Hepatocyte (in vitro differentiated cells): ENCODE results near the gene PGA4.

ENCODE experiments used
- CTCF ChIP-seq: fragments of 200-600 bp; sonication (generic); IDR thresholded peaks from 2 replicates; pipeline ENCODE4 v1.5.1; 2016; ENCODE audit warnings: antibody characterized with exemption, mild to moderate bottlenecking; ENCODE audit not compliant: poor library complexity
- EZH2 ChIP-seq: fragments of 200-600 bp; sonication (generic); IDR thresholded peaks from 2 replicates; pipeline ENCODE4 v1.6.1; 2016; ENCODE audit warnings: antibody characterized with exemption, mild to moderate bottlenecking, borderline replicate concordance

GRCh38 chr11:61266602-61267001 is 44.5 kb downstream of the PGA4 start:
- TF ChIP-seq CTCF (no peak), EZH2 (no peak)
